Brain pericyte (primary cell): ENCODE measurements around the gene DCANP1.
"Not testable (repeated sequence)": the region's sequence is repeated elsewhere in the genome, so short reads cannot be mapped to it uniquely, and the experiment has no call there.

Experiments used
- DNase-seq: peaks from one replicate; pipeline ENCODE4 v3.0.0-alpha.2; 2012; ENCODE audit warnings: low read depth, low spot score

The DCANP1 gene

DNA sequence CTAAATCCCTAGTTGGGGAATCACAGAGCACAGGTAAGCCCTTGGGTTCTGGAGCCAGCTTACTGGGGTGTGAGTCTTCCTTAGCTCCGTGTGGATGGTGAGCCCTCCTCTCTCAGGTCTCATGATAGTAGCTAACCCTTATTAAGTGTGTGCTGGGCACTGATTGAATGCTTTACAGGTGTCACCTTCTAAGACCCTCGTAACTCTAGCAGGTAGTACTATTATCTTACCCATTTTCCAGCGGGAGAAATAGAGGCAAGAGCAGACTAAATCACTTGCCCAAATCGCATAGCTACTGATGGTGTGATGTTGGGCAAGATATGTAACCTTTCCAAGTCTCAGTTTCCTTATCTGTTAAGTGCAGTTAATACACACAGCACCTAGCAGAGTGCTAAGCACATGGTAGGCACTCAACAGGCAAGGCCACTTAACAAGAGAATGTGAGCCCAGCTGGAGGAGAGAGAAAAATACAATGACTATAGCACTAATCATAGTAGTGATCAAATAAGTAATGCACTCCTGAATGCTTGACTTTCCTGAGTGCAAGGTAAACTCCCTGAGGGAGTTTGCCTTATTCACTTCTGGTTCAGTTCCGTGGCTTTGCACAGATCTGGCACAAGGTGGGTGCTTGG, at the start of gene DCANP1:
TSS of gene DCANP1 (minus strand) at position 51 of the 632 bp plus-strand sequence. CDS start 240 bp downstream, outside the sequence.
- no peak for DNase-seq

DNA sequence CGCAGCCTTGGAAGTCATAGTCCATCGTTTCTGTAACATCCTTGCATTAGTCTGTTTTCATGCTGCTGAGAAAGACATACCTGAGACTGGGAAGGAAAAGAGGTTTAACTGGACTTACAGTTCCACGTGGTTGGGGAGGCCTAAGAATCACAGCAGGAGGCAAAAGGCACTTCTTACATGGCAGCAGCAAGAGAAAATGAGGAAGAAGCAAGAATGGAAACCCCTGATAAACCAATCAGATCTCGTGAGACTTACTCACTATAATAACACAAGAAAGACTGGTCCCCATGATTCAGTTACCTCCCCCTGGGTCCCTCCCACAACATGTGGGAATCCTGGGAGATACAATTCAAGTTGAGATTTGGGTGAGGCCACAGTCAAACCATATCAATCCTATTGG, 48.4 kb upstream of the DCANP1 start:
- DNase-seq = not testable (repeated sequence)

GRCh38 chr5:135494196-135494595, 47.0 kb upstream of the DCANP1 start:
- no peak for DNase-seq

DNA sequence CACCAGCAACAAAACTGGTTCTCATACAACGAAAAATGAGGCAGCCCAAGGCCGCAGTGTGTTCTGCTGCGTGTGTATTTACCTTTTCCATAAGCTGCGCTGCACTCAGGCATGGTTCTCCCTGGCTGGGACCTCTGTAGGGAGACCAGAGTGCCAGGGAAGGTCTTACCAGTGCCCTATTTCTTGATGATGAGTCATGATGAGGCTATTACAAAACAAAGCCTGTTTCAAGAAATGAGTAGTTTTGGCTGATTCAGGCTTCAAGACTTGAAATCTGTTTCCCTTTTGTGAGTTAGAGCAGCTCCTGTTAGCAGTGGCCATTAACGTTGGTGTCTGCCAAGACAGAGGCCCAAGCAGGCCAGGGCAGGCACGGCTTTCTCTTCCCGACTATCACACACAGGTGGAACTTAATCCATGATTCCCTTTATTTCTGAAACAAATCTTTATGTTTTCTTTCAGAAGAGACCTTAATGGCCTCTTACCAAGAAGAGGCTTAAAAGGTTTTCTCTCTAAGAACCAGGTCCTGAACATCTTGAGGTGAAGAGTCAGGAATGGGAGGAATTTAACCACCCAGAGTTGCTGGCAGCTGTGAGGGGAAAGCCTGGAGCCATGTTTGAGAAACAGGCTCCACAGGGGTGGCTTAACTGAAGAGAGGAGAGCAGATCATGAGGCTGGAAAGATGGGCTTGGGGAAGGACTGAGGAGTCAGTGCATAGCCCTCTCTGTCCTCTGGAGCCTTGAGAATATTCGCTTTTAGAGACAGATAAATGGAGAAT, 46.4 kb upstream of the DCANP1 start:
- no peak for DNase-seq

- DNase-seq = no peak
Measured at GRCh38 chr5:135492319-135492626, 45.1 kb upstream of the DCANP1 start.

- no peak for DNase-seq
Measured at GRCh38 chr5:135491552-135492318, 44.6 kb upstream of the DCANP1 start.

DNA sequence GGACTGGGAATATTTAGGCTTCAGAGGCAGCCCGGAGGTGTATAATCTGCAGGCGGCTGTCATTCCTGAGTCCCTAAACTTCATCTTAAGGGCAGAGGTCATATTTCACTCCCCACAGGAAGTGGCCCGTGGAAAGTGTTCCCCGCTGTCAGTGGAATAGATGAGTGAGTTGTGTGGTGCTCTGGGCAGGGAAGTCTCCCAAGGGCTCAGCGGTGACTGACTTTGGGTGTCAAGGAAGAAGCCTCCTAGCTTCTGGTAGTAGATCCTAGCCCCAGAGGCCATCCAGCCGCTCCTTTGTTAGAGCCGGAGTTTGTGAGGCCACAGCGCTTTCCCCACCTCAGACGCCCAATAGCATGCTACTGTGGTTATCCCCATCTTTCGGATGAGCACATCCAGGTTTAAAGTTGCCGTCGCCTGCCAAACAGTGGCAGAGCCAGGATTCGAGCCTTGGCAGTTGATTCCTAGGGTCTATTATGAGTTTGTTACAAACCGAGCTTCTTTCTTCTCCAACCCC, 43.9 kb upstream of the DCANP1 start:
- DNase-seq = no peak

GRCh38 chr5:135490245-135491037, 43.3 kb upstream of the DCANP1 start:
- no peak for DNase-seq

DNA sequence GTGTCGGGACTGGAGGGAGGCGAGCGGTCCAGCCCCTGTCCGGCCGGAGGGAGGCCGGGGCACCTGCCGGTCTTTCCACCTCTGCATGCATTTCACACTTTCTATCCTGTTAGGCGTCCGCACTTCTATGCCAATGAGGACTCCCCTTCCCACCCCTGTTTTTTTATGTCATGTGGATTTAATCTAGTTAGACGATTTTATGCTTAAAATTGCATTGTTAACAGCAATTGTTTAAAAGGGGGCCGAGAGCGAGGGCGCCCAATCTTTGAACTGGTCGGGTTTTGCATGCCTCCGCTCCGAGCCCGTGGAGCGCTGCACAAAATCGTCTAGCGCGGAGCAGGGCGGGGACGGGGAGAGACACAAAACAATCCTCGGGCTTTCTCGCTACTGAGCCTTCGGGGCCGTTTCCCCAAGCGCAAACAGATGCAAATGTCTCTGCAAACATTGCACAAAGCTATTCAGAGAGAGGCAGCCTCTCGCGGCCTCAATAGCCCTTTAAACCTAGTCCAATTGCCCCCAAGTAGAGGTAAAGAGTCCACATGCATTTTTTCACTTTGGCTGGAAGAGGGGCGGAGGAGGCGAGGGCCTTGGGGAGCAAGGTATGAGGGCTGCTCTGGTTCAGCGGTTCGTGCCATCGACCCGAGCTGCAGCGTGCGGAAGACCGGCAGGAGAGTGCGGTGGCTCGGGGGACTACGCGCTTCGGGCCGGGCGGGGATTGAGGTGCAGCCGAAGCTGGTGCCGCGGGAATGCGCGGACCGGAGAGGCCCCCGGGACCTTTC, 42.5 kb upstream of the DCANP1 start:
- no peak for DNase-seq

GRCh38 chr5:135488727-135489465, 41.7 kb upstream of the DCANP1 start:
- no peak for DNase-seq

- no peak for DNase-seq
Measured at GRCh38 chr5:135487839-135488514, 40.8 kb upstream of the DCANP1 start.

GRCh38 chr5:135487037-135487395, 39.9 kb upstream of the DCANP1 start:
- DNase-seq = no peak

DNA sequence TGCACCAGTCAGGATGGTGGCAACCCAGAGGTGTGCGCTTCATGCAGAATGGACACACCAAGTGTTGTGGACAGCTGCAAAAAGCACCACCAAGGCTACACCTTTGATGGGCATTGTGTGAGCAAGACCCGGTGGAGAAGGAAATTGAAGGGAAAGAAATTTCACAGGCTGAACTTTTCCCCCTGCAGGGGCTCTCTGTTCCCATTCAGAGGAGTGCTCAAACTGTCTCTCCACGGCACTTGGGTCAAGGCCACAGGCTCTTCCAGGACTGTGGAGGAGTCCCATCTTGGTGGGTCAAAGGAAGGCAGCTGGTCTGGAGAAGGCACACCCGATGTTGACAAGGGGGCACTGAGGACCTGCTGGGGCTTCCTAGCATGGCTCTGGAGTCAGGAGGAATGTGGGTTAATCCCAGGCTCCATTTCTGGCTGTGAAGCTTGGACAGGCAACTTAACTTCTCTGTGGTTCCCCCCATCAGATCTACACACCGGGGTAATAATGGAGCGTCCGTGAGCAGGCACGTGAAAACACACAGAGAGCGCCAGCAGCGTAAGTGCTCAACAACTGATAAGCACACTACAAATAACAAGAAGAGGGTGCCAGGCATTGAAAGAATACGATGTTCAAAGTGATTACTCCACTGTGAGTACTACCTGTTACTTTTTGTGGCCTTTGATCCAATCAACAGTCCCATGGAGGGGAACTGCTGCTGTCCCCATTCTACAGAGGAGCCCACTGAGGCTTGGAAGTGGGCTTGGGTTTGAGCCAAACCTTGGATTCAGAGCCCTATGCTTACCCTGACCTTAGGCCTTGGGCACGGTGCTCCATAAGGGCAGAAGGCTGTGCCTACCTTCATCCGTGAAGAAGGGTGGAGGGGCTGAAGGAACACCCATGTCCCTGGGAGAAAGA, 39.2 kb upstream of the DCANP1 start:
- DNase-seq = no peak

- DNase-seq = no peak
Measured at GRCh38 chr5:135484674-135485086, 37.5 kb upstream of the DCANP1 start.

DNA sequence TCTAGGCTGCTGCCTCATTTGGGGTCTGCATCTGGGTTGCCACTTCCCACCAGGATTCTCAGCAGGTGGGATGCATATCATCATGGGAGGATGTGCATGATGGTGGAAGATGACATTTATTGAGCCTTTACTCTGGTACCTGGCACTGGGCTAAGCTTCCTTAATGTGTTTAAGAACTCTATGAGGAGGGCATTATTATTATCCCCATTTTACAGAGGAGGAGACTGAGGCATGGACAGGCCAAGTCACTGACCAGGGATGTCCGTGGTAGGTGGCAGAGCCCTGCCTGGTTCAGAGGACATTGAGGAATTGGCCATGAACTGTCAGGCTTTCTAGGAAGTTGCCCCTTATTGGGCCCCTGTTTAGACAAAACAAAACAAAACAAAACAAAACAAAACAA, 36.1 kb upstream of the DCANP1 start:
- no peak for DNase-seq

GRCh38 chr5:135482381-135482933, 35.3 kb upstream of the DCANP1 start:
- DNase-seq = no peak

DNA sequence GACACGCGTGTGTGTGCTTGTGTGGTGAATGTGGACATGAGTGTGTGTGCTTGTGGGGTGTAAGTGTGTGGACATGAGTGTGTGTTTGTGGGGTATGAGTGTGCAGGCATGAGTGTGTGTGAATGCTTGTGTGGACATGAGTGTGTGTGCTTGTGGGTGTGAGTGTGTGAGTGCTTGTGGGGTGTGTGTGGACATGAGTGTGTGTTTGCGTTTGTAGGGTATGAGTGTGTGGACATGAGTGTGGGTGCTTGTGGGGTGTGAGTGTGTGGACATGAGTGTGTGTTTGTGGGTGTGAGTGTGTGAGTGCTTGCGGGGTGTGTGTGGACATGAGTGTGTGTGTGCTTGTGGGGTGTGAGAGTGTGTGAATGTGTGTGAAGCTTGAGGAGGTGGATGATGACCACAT, 34.8 kb upstream of the DCANP1 start:
- no peak for DNase-seq

DNA sequence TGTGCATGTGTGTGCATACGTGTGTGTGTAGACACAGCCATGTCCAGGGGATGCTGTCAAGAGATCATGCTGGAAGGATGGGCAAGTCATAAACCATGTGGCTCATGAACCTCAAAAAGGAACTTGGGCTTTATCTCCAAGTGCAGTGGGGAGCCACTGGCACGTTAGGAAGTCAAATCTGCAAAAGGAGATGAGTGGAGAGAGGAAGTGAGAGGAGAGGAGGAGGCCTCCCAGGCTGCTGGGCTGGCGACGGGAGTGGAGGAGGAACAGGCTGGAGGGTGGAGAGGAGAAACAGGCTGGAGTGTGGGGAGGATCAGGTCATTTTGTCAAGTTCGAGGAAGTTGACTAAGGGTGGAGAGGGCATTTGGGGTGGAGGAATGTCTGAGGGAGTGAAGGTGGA, 34.2 kb upstream of the DCANP1 start:
- no peak for DNase-seq
